H1 (cell line): Measurements from ENCODE around the gene EFEMP1. TPM values are rescaled to one million over a fixed set of nuclear protein-coding genes. Genes with fewer than 3 reads are reported as not detected.

Experiments used
- CTCF ChIA-PET: fragments of 300-600 bp; sonication (Branson Sonifier 250); formaldehyde crosslinking; loops from one replicate; lab custom pipeline; 2021; ENCODE audit not compliant: partially characterized antibody; lab: Charles Lee
- POLR2A ChIA-PET: fragments of 300-600 bp; sonication (Branson Sonifier 250); formaldehyde crosslinking; loops from one replicate; lab custom pipeline; 2021; ENCODE audit warnings: inconsistent platforms; ENCODE audit not compliant: partially characterized antibody; lab: Charles Lee
- DNase-seq, 2 experiments: peaks; one replicate each; pipeline versions ENCODE4 v3.0.0 to v3.0.0-alpha.2; 2010 to 2022; ENCODE audit warnings: low spot score in 2 of 2, low read depth in 1 of 2, mixed read lengths in 1 of 2
- FAIRE-seq: peaks from 2 replicates; lab custom pipeline; 2011; peaks lifted over from hg19 to GRCh38; lab: Jason Lieb, UNC
- H2AFZ ChIP-seq: 2 replicates; pipeline ENCODE4 v1.8.1; 2012; ENCODE audit warnings: low read length, inconsistent platforms
- H2AK5ac ChIP-seq: 2 replicates; pipeline ENCODE4 v1.6.1; 2013; ENCODE audit warnings: low read depth, low read length
- H2BK120ac ChIP-seq: replicated peaks from 2 replicates; pipeline ENCODE3; 2013; ENCODE audit warnings: low read depth, low read length, inconsistent platforms
- H2BK12ac ChIP-seq: 2 replicates; pipeline ENCODE4 v1.6.1; 2013; ENCODE audit warnings: low read depth, low read length
- H2BK15ac ChIP-seq: 2 replicates; pipeline ENCODE4 v1.6.1; 2013; ENCODE audit warnings: low read length
- H2BK20ac ChIP-seq: 2 replicates; pipeline ENCODE4 v1.6.1; 2013; ENCODE audit warnings: low read length
- H2BK5ac ChIP-seq: 2 replicates; pipeline ENCODE4 v1.6.1; 2013; ENCODE audit warnings: low read depth, low read length
- H3K14ac ChIP-seq: 2 replicates; pipeline ENCODE4 v1.6.1; 2013; ENCODE audit warnings: inconsistent platforms; ENCODE audit not compliant: insufficient read length
- H3K18ac ChIP-seq: 2 replicates; pipeline ENCODE4 v1.6.1; 2013; ENCODE audit warnings: low read length; ENCODE audit errors: extremely low read depth
- H3K23ac ChIP-seq: 2 replicates; pipeline ENCODE4 v1.6.1; 2013; ENCODE audit warnings: inconsistent platforms; ENCODE audit not compliant: insufficient read length
- H3K23me2 ChIP-seq: 2 replicates; pipeline ENCODE4 v1.6.1; 2013; ENCODE audit warnings: low read depth, low read length
- H3K27ac ChIP-seq: 2 replicates; pipeline ENCODE4 v1.6.1; 2011; ENCODE audit warnings: low read depth, low read length, inconsistent platforms
- H3K27me3 ChIP-seq, 4 experiments: replicated peaks in 1 of 4; 1 replicate in 1 of 4; 2 replicates in 3 of 4; pipeline versions ENCODE4 v1.6.1 to v1.8.1; 2011 to 2013; ENCODE audit warnings: low read length in 3 of 4, mild to moderate bottlenecking in 3 of 4, inconsistent platforms in 2 of 4, mixed read lengths in 2 of 4, moderate library complexity in 1 of 4; ENCODE audit not compliant: control insufficient read depth in 3 of 4, insufficient read depth in 3 of 4; ENCODE audit errors: extremely low read depth in 1 of 4
- H3K36me3 ChIP-seq, 4 experiments: 2 replicates each; pipeline versions ENCODE4 v1.6.1 to v1.8.1; 2011 to 2013; ENCODE audit warnings: mild to moderate bottlenecking in 4 of 4, low read length in 3 of 4, moderate library complexity in 2 of 4, control low read depth in 1 of 4, inconsistent platforms in 1 of 4; ENCODE audit not compliant: insufficient read depth in 4 of 4, control insufficient read depth in 2 of 4
- H3K4ac ChIP-seq: replicated peaks from 2 replicates; pipeline ENCODE3; 2013; ENCODE audit warnings: low read length, low read depth, mixed read lengths, inconsistent platforms; ENCODE audit not compliant: insufficient read length
- H3K4me1 ChIP-seq, 4 experiments: replicated peaks in 1 of 4; 1 replicate in 1 of 4; 2 replicates in 3 of 4; pipeline versions ENCODE4 v1.6.1 to v1.8.1; 2011 to 2013; ENCODE audit warnings: low read length in 3 of 4, inconsistent platforms in 2 of 4, mixed read lengths in 1 of 4; ENCODE audit not compliant: insufficient read depth in 4 of 4, control insufficient read depth in 3 of 4
- H3K4me2 ChIP-seq, 2 experiments: 2 replicates each; pipeline versions ENCODE4 v1.6.1 to v1.8.1; 2011 to 2013; ENCODE audit warnings: low read depth in 2 of 2, low read length in 2 of 2, control low read depth in 1 of 2, inconsistent platforms in 1 of 2, mild to moderate bottlenecking in 1 of 2; ENCODE audit not compliant: insufficient read depth in 1 of 2
- H3K4me3 ChIP-seq, 4 experiments: fragments of 200-600, 300-600 bp in 1 of 4; sonication (generic), shearing (Covaris generic), sonication (Bioruptor Twin) in 1 of 4; 2 replicates each; pipeline versions ENCODE4 v1.5.1 to v1.8.1; 2011 to 2016; ENCODE audit warnings: low read length in 4 of 4, low read depth in 3 of 4, control low read depth in 2 of 4, inconsistent platforms in 2 of 4, mild to moderate bottlenecking in 2 of 4, mixed read lengths in 1 of 4, moderate library complexity in 1 of 4; ENCODE audit not compliant: insufficient read depth in 2 of 4; ENCODE audit errors: extremely low read depth in 1 of 4
- H3K56ac ChIP-seq: replicated peaks from 2 replicates; pipeline ENCODE3; 2013; ENCODE audit warnings: low read depth, mild to moderate bottlenecking, mixed read lengths, low read length, inconsistent platforms; ENCODE audit not compliant: insufficient read length
- H3K79me1 ChIP-seq: 2 replicates; pipeline ENCODE4 v1.6.1; 2013; ENCODE audit warnings: low read depth, low read length, control low read depth
- H3K79me2 ChIP-seq, 2 experiments: 2 replicates each; pipeline versions ENCODE4 v1.6.1 to v1.8.1; 2012 to 2013; ENCODE audit warnings: low read length in 2 of 2, mild to moderate bottlenecking in 2 of 2, inconsistent platforms in 1 of 2; ENCODE audit not compliant: insufficient read depth in 2 of 2, control insufficient read depth in 1 of 2
- H3K9ac ChIP-seq, 4 experiments: replicated peaks in 1 of 4; 1 replicate in 1 of 4; 2 replicates in 3 of 4; pipeline versions ENCODE4 v1.6.1 to v1.8.1; 2011 to 2013; ENCODE audit warnings: low read depth in 3 of 4, low read length in 3 of 4, control low read depth in 2 of 4, mild to moderate bottlenecking in 2 of 4, moderate library complexity in 2 of 4, inconsistent platforms in 1 of 4; ENCODE audit errors: extremely low read depth in 1 of 4
- H3K9me3 ChIP-seq, 2 experiments: 2 replicates each; pipeline versions ENCODE4 v1.6.1 to v1.8.1; 2012 to 2013; ENCODE audit warnings: mild to moderate bottlenecking in 2 of 2, moderate library complexity in 2 of 2, control low read depth in 1 of 2, inconsistent platforms in 1 of 2, low read depth in 1 of 2, low read length in 1 of 2, mixed read lengths in 1 of 2; ENCODE audit not compliant: insufficient read depth in 2 of 2
- H4K20me1 ChIP-seq, 2 experiments: replicated peaks in 1 of 2; 2 replicates each; pipeline versions ENCODE3 to v1.8.1; 2011 to 2013; ENCODE audit warnings: inconsistent platforms in 2 of 2, low read length in 2 of 2, mild to moderate bottlenecking in 1 of 2; ENCODE audit not compliant: insufficient read depth in 2 of 2, control insufficient read depth in 1 of 2
- H4K5ac ChIP-seq: 2 replicates; pipeline ENCODE4 v1.6.1; 2013; ENCODE audit warnings: low read length, low read depth, mixed read lengths, inconsistent platforms; ENCODE audit not compliant: insufficient read length
- H4K8ac ChIP-seq: 2 replicates; pipeline ENCODE4 v1.8.0; 2013; ENCODE audit warnings: mild to moderate bottlenecking, moderate library complexity, low read length, inconsistent platforms; ENCODE audit not compliant: insufficient read depth; ENCODE audit errors: extremely low read depth
- H4K91ac ChIP-seq: replicated peaks from 2 replicates; pipeline ENCODE3; 2013; ENCODE audit warnings: low read length, mixed read lengths, inconsistent platforms; ENCODE audit not compliant: insufficient read length
- BRCA1 ChIP-seq: IDR thresholded peaks from 2 replicates; pipeline ENCODE4 v1.6.1; 2012; ENCODE audit warnings: low read depth, low read length, improper control_type of control experiment
- CREB1 ChIP-seq: IDR thresholded peaks from 2 replicates; pipeline ENCODE4 v1.6.1; 2012; ENCODE audit warnings: inconsistent platforms
- CTCF ChIP-seq, 3 experiments: IDR thresholded peaks; 1 replicate in 2 of 3; 2 replicates in 1 of 3; pipeline versions ENCODE4 v1.5.1 to v1.6.1; 2011; ENCODE audit warnings: low read length in 3 of 3, mild to moderate bottlenecking in 3 of 3, inconsistent platforms in 2 of 3, low read depth in 1 of 3, moderate library complexity in 1 of 3; ENCODE audit not compliant: insufficient read depth in 1 of 3; ENCODE audit errors: control extremely low read depth in 1 of 3
- EZH2 ChIP-seq: fragments of 200-600 bp; sonication (generic); IDR thresholded peaks from 2 replicates; pipeline ENCODE4 v1.7.1; 2012; ENCODE audit warnings: low read depth, mild to moderate bottlenecking, moderate library complexity, low read length, inconsistent platforms; ENCODE audit not compliant: severe bottlenecking
- JUN ChIP-seq: IDR thresholded peaks from 2 replicates; pipeline ENCODE4 v1.6.1; 2011; ENCODE audit warnings: low read depth, mild to moderate bottlenecking, improper control_type of control experiment, low read length
- MAFK ChIP-seq: IDR thresholded peaks from 2 replicates; pipeline ENCODE4 v1.6.1; 2012; ENCODE audit warnings: low read depth, mild to moderate bottlenecking, improper control_type of control experiment, low read length
- NRF1 ChIP-seq: IDR thresholded peaks from 2 replicates; pipeline ENCODE4 v1.6.1; 2011; ENCODE audit warnings: mild to moderate bottlenecking, low read depth, low read length, improper control_type of control experiment
- RFX5 ChIP-seq: IDR thresholded peaks from 2 replicates; pipeline ENCODE4 v1.6.1; 2011; ENCODE audit warnings: low read depth, low read length, improper control_type of control experiment, borderline replicate concordance
- SP4 ChIP-seq: IDR thresholded peaks from 2 replicates; pipeline ENCODE4 v1.6.1; 2012; ENCODE audit warnings: low read length, inconsistent platforms
- SRF ChIP-seq: IDR thresholded peaks from 2 replicates; pipeline ENCODE4 v1.6.1; 2011; ENCODE audit warnings: mild to moderate bottlenecking, low read depth, low read length, moderate library complexity
- TAF7 ChIP-seq: optimal IDR thresholded peaks from 2 replicates; pipeline ENCODE3; 2011; ENCODE audit warnings: low read depth, mild to moderate bottlenecking, inconsistent platforms, low read length, moderate library complexity, borderline replicate concordance
- WGBS, 2 experiments: shearing (Covaris generic) in 1 of 2; methylation state at CpG; one replicate each; pipeline versions ENCODE4 v1.1.6 to v1.1.7; 2013 to 2015; ENCODE audit warnings: low lambda C conversion rate in 2 of 2, mixed read lengths in 2 of 2, inconsistent platforms in 1 of 2, low coverage in 1 of 2, missing lambda C conversion rate in 1 of 2; ENCODE audit not compliant: insufficient replicate concordance in 2 of 2, insufficient coverage in 1 of 2, insufficient read length in 1 of 2; ENCODE audit errors: extremely low coverage in 1 of 2, missing lambda C conversion rate in 1 of 2; 5-methylcytosine and 5-hydroxymethylcytosine counted together
- polyA plus RNA-seq, 7 experiments: library from polyadenylated mRNA; depleted of rRNA in 3 of 7; stranded (reverse) in 5 of 7; unstranded in 2 of 7; fragments of >200 nt in 5 of 7; fragments of 200-250 nt in 2 of 7; gene quantifications; 1 replicate in 5 of 7; 2 replicates in 1 of 7; 4 replicates in 1 of 7; pipeline versions ENCODE4 v1.2.1 to v1.2.3, GENCODE V29; 2011 to 2013; ENCODE audit warnings: missing spikeins in 2 of 7, mixed read lengths in 2 of 7
- total RNA-seq: library from RNA; stranded (reverse); fragmentation: NEBNext Ultra II Directional; extraction: Animal tissue kit (Norgen Biotek cat#: 25700); gene quantifications from 2 replicates; pipeline ENCODE4 v1.2.1, GENCODE V29; 2021
- TF ChIP-seq, protein P1 (sequence below): IDR thresholded peaks from 2 replicates; pipeline ENCODE4 v1.6.1; 2012; ENCODE audit warnings: inconsistent platforms

Gene EFEMP1
- total and polyA plus RNA-seq, 2 of the 8 experiments (the other 6 are each of a cell fraction or from before 2014, with no cell fraction given): 15.5 to 19.7 TPM

GRCh38 chr2:55826246-55826645 lies 97.3 kb downstream of the EFEMP1 start:
- H3K56ac ChIP-seq: no peak overlapping the region
- H4K20me1 ChIP-seq: no peaks in the 10 kb centered on the region
- H3K79me2 ChIP-seq: no peaks in the 10 kb centered on the region
- no peak overlapping the region for H2BK20ac ChIP-seq
- peaks cover 0 to 4% (median 0%) of the 10 kb centered on the region in 4 experiments; a peak in 1 of 7 replicates for H3K4me1 ChIP-seq
- no peak for FAIRE-seq
- no peak overlapping the region for H3K4me3 ChIP-seq
- no peaks in the 10 kb centered on the region for H3K36me3 ChIP-seq
- no peak overlapping the region for H2BK5ac ChIP-seq
- H3K4ac ChIP-seq: no peak overlapping the region
- 98% methylated on average over 6 of the region's 6 CpGs; no CpG with 5 or more reads in 1 of the 2 experiments for WGBS, 2 experiments
- H3K18ac ChIP-seq: no peak overlapping the region
- no peak overlapping the region for H3K4me2 ChIP-seq
- no peaks in the 10 kb centered on the region for H3K79me1 ChIP-seq
- H2BK12ac ChIP-seq: no peak overlapping the region
- no peak overlapping the region for H3K14ac ChIP-seq
- no peak overlapping the region for H3K23ac ChIP-seq
- H4K5ac ChIP-seq: no peak overlapping the region
- no peaks in the 10 kb centered on the region for H3K23me2 ChIP-seq
- no peak for DNase-seq
- no peaks in the 10 kb centered on the region for H3K9me3 ChIP-seq
- no peak overlapping the region for H2AFZ ChIP-seq
- no peak overlapping the region for H2AK5ac ChIP-seq
- H3K9ac ChIP-seq: no peak overlapping the region
- H2BK15ac ChIP-seq: no peak overlapping the region
- POLR2A ChIA-PET: no interaction called here
- CTCF ChIA-PET: interaction anchor here (1.2 to 1.7 kb wide), 3 partner anchors 22 to 107 kb away, joined by 3 to 5 read pairs (median 3); no protein-coding TSS in a partner anchor
- H4K91ac ChIP-seq: no peak overlapping the region
- H2BK120ac ChIP-seq: no peak overlapping the region
- H4K8ac ChIP-seq: no peak overlapping the region
- no peaks in the 10 kb centered on the region for H3K27me3 ChIP-seq
- no peak overlapping the region for H3K27ac ChIP-seq
- TF ChIP-seq TAF7 (no peak), CREB1 (no peak), CTCF (IDR thresholded peaks at IDR 0.05; ENCODE audit: control extremely low read depth in 1 of 3, insufficient read depth in 1 of 3, low read depth in 1 of 3, low read length in 3 of 3) (no peak), MAFK (no peak), BRCA1 (no peak), RFX5 (no peak), JUN (no peak), SP4 (no peak), SRF (no peak), EZH2 (no peak), NRF1 (no peak)
- TF ChIP-seq, protein P1, sequence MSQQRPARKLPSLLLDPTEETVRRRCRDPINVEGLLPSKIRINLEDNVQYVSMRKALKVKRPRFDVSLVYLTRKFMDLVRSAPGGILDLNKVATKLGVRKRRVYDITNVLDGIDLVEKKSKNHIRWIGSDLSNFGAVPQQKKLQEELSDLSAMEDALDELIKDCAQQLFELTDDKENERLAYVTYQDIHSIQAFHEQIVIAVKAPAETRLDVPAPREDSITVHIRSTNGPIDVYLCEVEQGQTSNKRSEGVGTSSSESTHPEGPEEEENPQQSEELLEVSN: no peak
